Uterus (tissue), 2 donors: ENCODE measurements around the gene MMP7.

Experiments used
- POLR2A ChIP-seq, 2 donors: fragments of 450-650 bp; IDR thresholded peaks; one replicate each; pipeline ENCODE4 v1.6.1; 2016; ENCODE audit warnings: antibody characterized with exemption in 2 of 2, mild to moderate bottlenecking in 1 of 2, moderate library complexity in 1 of 2
- TF ChIP-seq, protein P1 (sequence below), 4 experiments: fragments of 200-600 bp in 2 of 4; fragments of 450-650 bp in 2 of 4; sonication (generic) in 2 of 4; IDR thresholded peaks; one replicate each; pipeline ENCODE4 v1.5.1; 2016 to 2019; ENCODE audit warnings: antibody characterized with exemption in 4 of 4, mild to moderate bottlenecking in 2 of 4, moderate library complexity in 1 of 4

GRCh38 chr11:102528618-102529017 lies 1.9 kb downstream of the MMP7 start:
- TF ChIP-seq, protein P1, sequence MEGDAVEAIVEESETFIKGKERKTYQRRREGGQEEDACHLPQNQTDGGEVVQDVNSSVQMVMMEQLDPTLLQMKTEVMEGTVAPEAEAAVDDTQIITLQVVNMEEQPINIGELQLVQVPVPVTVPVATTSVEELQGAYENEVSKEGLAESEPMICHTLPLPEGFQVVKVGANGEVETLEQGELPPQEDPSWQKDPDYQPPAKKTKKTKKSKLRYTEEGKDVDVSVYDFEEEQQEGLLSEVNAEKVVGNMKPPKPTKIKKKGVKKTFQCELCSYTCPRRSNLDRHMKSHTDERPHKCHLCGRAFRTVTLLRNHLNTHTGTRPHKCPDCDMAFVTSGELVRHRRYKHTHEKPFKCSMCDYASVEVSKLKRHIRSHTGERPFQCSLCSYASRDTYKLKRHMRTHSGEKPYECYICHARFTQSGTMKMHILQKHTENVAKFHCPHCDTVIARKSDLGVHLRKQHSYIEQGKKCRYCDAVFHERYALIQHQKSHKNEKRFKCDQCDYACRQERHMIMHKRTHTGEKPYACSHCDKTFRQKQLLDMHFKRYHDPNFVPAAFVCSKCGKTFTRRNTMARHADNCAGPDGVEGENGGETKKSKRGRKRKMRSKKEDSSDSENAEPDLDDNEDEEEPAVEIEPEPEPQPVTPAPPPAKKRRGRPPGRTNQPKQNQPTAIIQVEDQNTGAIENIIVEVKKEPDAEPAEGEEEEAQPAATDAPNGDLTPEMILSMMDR (IDR thresholded peaks at IDR 0.05): no peak
- no peak for TF ChIP-seq POLR2A (IDR thresholded peaks at IDR 0.05)
